OCI-LY1 (cell line): Measurements from ENCODE around the gene SLC2A1.

ENCODE experiments used
- H2AFZ ChIP-seq: fragments of 200-600 bp; sonication (generic), shearing (Covaris generic); 2 replicates; pipeline ENCODE4 v1.6.0; 2014; ENCODE audit warnings: antibody characterized with exemption, mild to moderate bottlenecking, low read length
- H3F3A ChIP-seq: fragments of 200-600 bp; sonication (generic), shearing (Covaris generic); 2 replicates; pipeline ENCODE4 v1.6.0; 2014; ENCODE audit warnings: mild to moderate bottlenecking, antibody characterized with exemption, low read length, moderate library complexity; ENCODE audit not compliant: insufficient read depth
- H3K27ac ChIP-seq: fragments of 200-600 bp; sonication (generic); 2 replicates; pipeline ENCODE4 v1.5.1; 2014; ENCODE audit warnings: low read length, mixed run types, mild to moderate bottlenecking, low read depth; ENCODE audit not compliant: poor library complexity, severe bottlenecking
- H3K27me3 ChIP-seq: fragments of 200-600 bp; sonication (generic); 2 replicates; pipeline ENCODE4 v1.6.0; 2014; ENCODE audit warnings: antibody characterized with exemption, mild to moderate bottlenecking, low read length, moderate library complexity; ENCODE audit not compliant: insufficient read depth
- H3K36me3 ChIP-seq: fragments of 200-600 bp; sonication (generic); 2 replicates; pipeline ENCODE4 v1.6.1; 2014; ENCODE audit warnings: mild to moderate bottlenecking, antibody characterized with exemption, low read length, moderate library complexity, mixed read lengths; ENCODE audit not compliant: insufficient read depth
- H3K4me1 ChIP-seq: fragments of 200-600 bp; sonication (generic); 2 replicates; pipeline ENCODE4 v1.5.1; 2014; ENCODE audit warnings: mild to moderate bottlenecking, low read length, moderate library complexity; ENCODE audit not compliant: insufficient read depth, severe bottlenecking
- H3K4me2 ChIP-seq: fragments of 200-600 bp; sonication (generic), shearing (Covaris generic); 2 replicates; pipeline ENCODE4 v1.6.1; 2014; ENCODE audit warnings: low read length
- H3K4me3 ChIP-seq: fragments of 200-600 bp; sonication (generic); 2 replicates; pipeline ENCODE4 v1.5.1; 2014; ENCODE audit warnings: low read length, low read depth, mild to moderate bottlenecking, mixed read lengths; ENCODE audit not compliant: poor library complexity, severe bottlenecking
- H3K79me2 ChIP-seq: fragments of 200-600 bp; shearing (Covaris generic); 2 replicates; pipeline ENCODE4 v1.6.1; 2016; ENCODE audit warnings: mixed run types, low read length, mixed read lengths; ENCODE audit not compliant: insufficient read depth
- H3K9ac ChIP-seq: fragments of 200-600 bp; sonication (generic), shearing (Covaris generic); 2 replicates; pipeline ENCODE4 v1.6.1; 2014; ENCODE audit warnings: mild to moderate bottlenecking, low read length, mixed read lengths
- H3K9me2 ChIP-seq: fragments of 200-600 bp; sonication (generic), shearing (Covaris generic); 2 replicates; pipeline ENCODE4 v1.6.1; 2014; ENCODE audit warnings: low read depth, mild to moderate bottlenecking, low read length, mixed read lengths
- H3K9me3 ChIP-seq: fragments of 200-600 bp; shearing (Covaris generic); 2 replicates; pipeline ENCODE4 v1.6.1; 2014; ENCODE audit warnings: low read length, mixed read lengths
- H4K20me1 ChIP-seq: fragments of 200-600 bp; sonication (generic), shearing (Covaris generic); 2 replicates; pipeline ENCODE4 v1.6.0; 2016; ENCODE audit warnings: mild to moderate bottlenecking, low read length; ENCODE audit not compliant: insufficient read depth
- EZH2 ChIP-seq: fragments of 200-600 bp; sonication (generic), shearing (Covaris generic); IDR thresholded peaks from 2 replicates; pipeline ENCODE4 v1.8.0; 2017; ENCODE audit warnings: borderline replicate concordance, mixed run types, mild to moderate bottlenecking, antibody characterized with exemption, low read length, moderate library complexity, mixed read lengths
- TF ChIP-seq, protein P1 (sequence below): fragments of 200-600 bp; sonication (generic), shearing (Covaris generic); IDR thresholded peaks from 2 replicates; pipeline ENCODE4 v1.5.1; 2017; ENCODE audit warnings: mild to moderate bottlenecking, antibody characterized with exemption, low read length, moderate library complexity, mixed read lengths

Gene SLC2A1

DNA sequence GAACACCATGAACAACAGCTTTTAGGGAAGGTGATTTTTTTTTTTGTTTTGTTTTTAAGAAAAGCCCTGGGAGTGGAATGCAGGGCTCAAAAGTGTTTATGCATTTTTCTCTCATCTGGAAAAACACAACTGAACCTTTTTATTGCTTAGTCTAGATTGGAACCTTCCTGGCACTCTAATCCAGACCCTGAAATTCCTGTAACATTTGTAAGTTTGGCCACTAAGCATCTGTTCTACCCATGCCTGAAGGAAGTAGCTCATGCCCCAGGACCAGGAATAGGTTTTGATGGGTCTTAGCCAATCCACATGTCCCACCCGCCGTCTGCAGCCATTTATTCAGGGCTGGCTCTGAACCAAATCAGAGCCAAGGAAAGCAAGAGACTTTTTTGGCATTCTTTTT is 39.7 kb upstream of the SLC2A1 start:
- Histone ChIP-seq H3K9ac (no peak overlapping the region), H4K20me1 (no peaks in the 10 kb centered on the region), H3K4me1 (no peaks in the 10 kb centered on the region), H3F3A (no peaks in the 10 kb centered on the region), H3K27ac (no peak overlapping the region), H3K79me2 (no peaks in the 10 kb centered on the region), H3K9me3 (no peaks in the 10 kb centered on the region), H3K9me2 (no peaks in the 10 kb centered on the region), H2AFZ (no peak overlapping the region), H3K4me2 (no peak overlapping the region), H3K36me3 (no peaks in the 10 kb centered on the region), H3K4me3 (no peak overlapping the region), H3K27me3 (no peaks in the 10 kb centered on the region)
- TF ChIP-seq, protein P1, sequence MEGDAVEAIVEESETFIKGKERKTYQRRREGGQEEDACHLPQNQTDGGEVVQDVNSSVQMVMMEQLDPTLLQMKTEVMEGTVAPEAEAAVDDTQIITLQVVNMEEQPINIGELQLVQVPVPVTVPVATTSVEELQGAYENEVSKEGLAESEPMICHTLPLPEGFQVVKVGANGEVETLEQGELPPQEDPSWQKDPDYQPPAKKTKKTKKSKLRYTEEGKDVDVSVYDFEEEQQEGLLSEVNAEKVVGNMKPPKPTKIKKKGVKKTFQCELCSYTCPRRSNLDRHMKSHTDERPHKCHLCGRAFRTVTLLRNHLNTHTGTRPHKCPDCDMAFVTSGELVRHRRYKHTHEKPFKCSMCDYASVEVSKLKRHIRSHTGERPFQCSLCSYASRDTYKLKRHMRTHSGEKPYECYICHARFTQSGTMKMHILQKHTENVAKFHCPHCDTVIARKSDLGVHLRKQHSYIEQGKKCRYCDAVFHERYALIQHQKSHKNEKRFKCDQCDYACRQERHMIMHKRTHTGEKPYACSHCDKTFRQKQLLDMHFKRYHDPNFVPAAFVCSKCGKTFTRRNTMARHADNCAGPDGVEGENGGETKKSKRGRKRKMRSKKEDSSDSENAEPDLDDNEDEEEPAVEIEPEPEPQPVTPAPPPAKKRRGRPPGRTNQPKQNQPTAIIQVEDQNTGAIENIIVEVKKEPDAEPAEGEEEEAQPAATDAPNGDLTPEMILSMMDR, result no peak
- no peak for TF ChIP-seq EZH2

DNA sequence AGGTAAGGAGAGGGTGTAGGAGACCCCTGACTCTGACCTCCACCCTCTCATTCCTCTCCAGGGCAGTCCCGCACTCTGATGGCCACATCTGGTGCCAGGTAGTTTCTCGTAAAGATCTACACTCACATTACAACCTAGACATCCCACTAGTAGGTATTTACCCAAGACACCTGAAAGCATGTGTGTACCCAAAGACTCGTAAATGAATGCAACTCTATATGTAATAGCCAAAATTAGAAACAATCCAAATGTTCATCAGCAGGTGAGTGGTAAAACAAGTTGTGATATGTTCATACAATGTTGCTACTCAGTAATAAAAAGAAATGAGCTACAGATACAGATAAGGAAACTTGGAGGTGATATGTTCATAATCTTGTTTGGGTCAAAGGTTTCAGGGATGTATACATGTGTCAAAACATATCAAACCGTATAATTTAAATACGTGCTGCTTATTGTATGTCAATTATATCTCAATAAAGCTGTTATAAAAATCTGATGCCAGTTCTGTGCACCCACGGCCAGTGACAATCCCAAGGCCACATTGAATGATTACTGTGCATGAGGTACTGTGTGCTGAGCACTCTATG is 37.8 kb upstream of the SLC2A1 start:
- H3K36me3 ChIP-seq, result no peaks in the 10 kb centered on the region
- H3K9me2 ChIP-seq, result no peaks in the 10 kb centered on the region
- no peaks in the 10 kb centered on the region for H3K4me1 ChIP-seq
- no peak overlapping the region for H3K27ac ChIP-seq
- no peak for TF ChIP-seq EZH2
- TF ChIP-seq, protein P1, result no peak
- no peak overlapping the region for H3K4me2 ChIP-seq
- no peaks in the 10 kb centered on the region for H3K27me3 ChIP-seq
- no peak overlapping the region for H3K4me3 ChIP-seq
- H4K20me1 ChIP-seq, result no peaks in the 10 kb centered on the region
- H3K9me3 ChIP-seq, result no peaks in the 10 kb centered on the region
- no peak overlapping the region for H3K9ac ChIP-seq
- H3K79me2 ChIP-seq, result no peaks in the 10 kb centered on the region
- H3F3A ChIP-seq, result no peaks in the 10 kb centered on the region
- H2AFZ ChIP-seq, result no peak overlapping the region

DNA sequence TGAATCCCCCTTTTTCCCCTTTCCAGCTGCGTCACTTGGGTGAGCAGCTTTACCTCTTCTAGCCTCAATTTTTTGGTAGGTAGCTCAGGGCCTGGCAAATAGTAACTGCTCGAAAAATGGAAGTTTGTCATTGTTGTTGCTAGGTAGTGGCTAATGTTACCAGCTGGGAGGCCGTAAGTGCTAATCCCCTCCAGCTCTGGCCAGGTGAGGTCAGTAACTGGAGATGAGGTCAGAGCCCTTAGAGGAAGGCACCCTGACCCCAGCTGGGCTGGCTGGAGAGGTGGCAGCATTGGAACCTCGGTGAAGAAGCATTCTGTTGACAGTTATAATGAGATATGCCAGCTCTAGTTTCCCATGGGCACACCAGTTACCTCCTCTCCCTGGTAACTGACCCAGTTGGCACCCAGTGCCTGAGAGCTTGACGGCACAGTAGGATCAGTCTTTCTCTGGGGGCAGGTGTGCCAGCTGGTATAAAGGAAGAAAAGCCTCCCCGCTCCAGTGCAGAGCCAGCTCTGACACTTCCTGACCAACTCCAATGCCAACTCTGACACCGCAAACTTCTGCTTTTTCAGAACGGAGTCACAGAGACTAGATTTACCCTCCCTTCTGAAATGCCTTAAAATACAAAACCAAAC is 35.0 kb upstream of the SLC2A1 start:
- H3K36me3 ChIP-seq, result no peaks in the 10 kb centered on the region
- H3K27ac ChIP-seq, result no peak overlapping the region
- H3K9me2 ChIP-seq, result no peaks in the 10 kb centered on the region
- no peak overlapping the region for H3K9ac ChIP-seq
- no peaks in the 10 kb centered on the region for H3K79me2 ChIP-seq
- H3K27me3 ChIP-seq, result no peaks in the 10 kb centered on the region
- TF ChIP-seq, protein P1, result no peak
- no peak for TF ChIP-seq EZH2
- H2AFZ ChIP-seq, result no peak overlapping the region
- H3K4me1 ChIP-seq, result no peaks in the 10 kb centered on the region
- H3K4me3 ChIP-seq, result no peak overlapping the region
- no peaks in the 10 kb centered on the region for H4K20me1 ChIP-seq
- H3K4me2 ChIP-seq, result no peak overlapping the region
- no peaks in the 10 kb centered on the region for H3K9me3 ChIP-seq
- no peaks in the 10 kb centered on the region for H3F3A ChIP-seq
